ENCODE data around the gene TXNRD2.

TXNRD2 gene

DNA sequence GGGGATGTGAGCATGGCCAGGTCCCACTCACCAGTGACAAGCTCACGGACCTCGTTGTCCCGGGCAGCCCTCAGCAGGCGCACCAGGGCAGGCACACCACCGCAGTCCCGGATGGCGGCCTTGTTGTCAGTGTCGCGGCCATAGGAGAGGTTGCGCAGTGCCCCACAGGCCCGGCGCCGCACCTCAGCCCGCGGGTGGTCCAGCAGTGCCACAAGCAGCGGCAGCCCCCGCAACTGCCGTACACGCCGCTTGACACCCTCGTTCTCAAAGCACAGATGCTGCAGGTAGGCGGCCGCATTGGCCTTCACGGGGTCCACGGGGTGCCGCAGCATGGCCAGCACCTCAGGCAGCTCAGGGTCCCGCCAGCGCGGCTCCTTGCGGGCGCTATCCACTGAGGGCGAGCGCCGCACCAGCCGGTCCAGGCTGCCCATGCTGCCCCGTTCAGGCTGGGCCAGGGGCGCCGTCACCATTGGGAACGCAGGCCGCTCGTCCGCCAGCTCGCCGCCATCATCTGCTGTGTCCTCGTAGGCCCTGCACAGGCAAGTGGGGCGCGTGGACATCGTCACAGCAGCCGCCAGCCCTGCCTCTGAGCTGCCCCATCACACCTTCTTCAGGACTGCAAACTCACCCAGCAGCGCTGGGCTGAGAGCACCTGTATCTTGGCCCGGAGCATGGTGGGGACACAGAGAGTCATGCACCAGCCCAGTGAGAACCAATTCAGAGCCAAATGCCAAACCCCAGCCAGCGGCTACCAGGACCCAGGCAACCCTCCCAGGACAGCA, 38.3 kb upstream of the TXNRD2 start:
- no peak for DNase-seq

GRCh38 chr22:19978748-19979147, 37.1 kb upstream of the TXNRD2 start:
- DNase-seq: no peak

GRCh38 chr22:19977296-19978243, 36.0 kb upstream of the TXNRD2 start:
- DNase-seq: no peak

DNA sequence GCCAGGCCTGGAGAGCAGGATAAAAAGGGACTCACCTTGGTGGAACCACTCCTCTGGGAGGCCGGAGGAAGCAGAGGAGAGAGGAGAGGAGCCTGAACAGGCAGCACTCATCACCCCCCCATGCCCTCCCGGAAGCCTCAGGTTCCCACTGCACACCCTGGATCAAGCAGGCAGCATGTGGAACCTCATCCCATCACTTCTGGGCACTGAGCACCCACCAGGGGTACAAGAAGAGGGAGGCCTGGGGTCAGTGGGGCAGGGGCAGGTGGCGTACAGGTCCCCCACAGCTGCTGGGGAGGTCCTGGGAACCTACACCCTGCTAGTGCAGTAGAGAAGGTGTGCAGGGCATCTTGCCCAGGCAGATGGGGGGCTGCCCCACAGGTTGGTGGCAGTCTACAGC, 35.1 kb upstream of the TXNRD2 start:
- no peak for DNase-seq

GRCh38 chr22:19975707-19976035, 34.1 kb upstream of the TXNRD2 start:
- no peak for DNase-seq

DNA sequence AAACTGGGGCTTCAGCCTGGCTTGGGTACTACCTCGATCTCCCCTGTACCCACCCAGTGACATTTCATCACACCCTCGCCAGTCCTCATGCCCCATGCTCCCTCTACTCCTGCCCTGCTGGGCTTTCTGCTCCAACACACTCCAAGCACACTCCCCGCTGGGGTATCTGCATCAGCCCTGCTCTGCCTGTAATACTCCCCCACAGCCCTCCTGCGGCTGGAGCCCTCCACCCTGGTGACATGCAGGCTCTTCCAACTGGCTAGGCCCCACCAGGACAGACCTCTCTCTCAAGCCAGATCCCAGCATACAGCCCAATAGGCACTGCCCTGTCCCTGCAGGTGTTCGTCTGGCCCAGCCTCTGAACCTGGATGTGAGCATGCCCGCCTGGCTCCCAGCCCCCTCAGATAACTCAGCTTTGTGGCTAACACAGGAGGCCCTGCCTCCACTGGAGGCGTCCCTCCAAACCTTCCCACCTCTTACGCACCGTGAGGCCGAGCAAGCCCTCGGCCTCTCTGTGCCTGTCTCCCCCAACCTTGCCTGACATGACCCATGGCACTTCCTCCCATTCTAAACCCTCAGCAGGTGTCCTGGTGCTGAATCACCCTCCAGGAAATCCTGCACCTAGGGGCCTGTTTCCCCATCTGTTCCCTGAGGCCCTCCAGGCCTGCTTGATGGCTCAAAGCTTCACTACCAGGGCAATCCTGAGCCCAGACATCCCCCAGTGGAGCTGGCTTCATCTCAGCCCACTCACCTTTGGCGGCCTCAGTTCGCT, 33.5 kb upstream of the TXNRD2 start:
- DNase-seq: no peak

- DNase-seq: peak; percentile 48
Measured at GRCh38 chr22:19974268-19974861, 32.7 kb upstream of the TXNRD2 start.

DNA sequence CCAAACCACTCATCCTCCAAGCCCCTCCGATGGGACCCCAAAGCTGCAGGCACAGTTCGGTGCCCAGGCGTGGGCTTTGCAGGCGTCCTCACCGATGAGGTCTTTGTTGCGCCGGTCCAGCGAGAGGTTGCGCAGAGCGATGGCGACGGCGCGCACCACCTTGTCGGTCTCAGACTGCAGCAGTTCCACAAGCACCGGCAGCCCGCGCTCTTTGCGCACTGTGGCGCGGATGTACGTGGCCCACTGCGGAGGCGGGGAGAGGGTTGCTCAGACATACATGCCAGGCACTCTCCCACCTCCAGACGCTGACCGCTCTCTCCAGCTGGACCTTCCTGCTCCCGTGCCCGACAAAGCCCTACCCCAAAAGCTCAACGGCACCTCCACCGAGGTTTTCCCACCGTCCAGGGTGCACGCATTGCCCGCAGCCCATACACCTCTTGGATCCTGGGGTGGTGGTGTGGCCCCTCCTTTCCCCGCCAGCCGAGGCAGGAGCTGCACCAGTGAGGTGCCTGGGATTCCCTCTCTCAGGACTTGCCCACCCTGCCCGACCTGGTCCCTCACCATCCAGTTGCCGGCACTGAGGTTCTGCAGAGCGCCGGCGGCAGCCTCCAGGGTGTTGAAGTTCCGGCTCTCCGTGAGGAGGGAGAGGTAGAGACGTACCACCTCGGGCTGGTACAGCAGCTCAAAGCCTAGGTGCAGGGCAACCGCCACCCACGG, 32.1 kb upstream of the TXNRD2 start:
- DNase-seq: no peak

- DNase-seq: no peak
Measured at GRCh38 chr22:19972652-19973550, 31.3 kb upstream of the TXNRD2 start.

DNA sequence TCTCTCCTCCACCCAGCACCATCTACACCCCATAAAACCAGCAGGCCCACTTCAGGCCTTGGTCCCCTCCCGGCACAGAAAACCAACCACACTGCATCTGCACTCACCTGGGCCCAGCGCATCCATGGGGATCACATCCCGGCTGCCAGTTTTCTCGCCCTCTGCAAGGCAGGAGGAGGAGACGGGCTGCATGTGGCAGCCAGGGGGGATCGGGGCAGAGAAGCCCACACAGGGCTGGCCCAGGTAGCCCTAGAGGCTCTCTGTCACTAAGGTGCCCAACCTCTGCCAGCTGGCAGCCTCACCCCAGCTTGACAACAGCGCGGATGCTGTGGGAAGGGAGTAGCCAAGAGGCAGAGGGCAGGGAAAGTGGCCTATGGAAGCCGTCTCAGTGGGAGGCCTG, 30.6 kb upstream of the TXNRD2 start:
- DNase-seq: no peak

- DNase-seq: no peak
Measured at GRCh38 chr22:19971276-19972124, 29.9 kb upstream of the TXNRD2 start.

DNA sequence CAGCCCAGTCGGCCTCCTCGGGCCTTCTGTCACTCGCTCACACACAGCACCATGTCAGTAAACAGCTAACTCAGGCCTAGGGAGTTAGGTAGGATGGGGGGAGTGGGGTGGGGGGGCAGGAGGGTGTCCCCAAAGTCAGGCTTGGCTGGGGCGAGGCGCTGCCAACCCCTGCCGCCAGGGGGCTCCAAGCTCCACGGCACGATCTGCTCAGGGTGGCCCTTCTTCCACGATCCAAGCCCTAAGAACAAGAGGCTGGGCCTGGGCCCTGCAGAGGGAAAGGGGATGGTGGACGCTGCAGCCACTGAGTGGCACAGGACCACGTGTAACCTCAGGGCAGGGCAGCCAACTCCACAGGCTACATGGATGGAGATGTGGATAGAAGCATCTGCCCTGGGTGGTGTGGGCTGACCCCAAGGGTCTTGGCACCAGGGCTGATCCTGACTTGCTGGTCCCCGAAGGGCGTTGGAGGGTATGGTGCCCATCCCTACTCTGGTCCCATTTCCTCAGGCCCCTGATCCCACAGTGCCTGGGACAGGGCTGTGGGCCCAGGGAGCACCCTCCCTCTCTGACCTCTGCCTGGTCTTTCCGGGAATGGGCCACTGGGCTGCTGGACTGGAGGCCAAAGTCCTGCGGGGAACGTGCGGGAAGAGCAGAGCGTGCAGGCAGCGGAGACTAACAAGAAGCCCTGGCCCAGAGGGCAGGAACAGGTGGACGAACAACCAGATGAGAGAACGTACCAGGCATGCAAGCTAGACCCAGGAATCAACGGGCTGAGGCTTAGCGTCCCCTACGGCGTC, 29.1 kb upstream of the TXNRD2 start:
- DNase-seq: peak; percentile 57

DNA sequence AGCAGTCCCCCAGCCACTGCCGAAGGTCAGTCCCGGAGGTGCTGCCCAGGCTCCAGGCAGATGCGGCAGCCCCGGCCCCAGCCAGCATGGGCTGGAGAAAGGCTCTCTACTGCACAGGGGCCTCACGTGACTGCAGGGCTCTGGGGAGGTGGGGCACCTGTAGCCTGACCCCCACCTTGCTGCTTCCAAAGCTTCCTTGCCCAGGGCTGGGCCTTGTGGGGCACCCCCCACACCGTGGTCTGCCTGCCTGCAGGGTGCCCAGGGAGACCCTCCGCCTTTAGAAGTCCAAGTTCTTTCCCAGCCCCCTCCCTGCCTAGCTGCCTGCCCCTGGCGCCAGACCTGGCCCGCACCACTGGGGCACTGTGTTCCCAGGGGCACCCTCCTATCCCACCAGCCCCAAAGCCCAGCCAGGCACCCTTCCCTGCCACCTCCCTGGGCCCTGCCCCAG, 28.4 kb upstream of the TXNRD2 start:
- no peak for DNase-seq

GRCh38 chr22:19969141-19969928, 27.7 kb upstream of the TXNRD2 start:
- DNase-seq: no peak

- DNase-seq: no peak
Measured at GRCh38 chr22:19968450-19968891, 26.9 kb upstream of the TXNRD2 start.

DNA sequence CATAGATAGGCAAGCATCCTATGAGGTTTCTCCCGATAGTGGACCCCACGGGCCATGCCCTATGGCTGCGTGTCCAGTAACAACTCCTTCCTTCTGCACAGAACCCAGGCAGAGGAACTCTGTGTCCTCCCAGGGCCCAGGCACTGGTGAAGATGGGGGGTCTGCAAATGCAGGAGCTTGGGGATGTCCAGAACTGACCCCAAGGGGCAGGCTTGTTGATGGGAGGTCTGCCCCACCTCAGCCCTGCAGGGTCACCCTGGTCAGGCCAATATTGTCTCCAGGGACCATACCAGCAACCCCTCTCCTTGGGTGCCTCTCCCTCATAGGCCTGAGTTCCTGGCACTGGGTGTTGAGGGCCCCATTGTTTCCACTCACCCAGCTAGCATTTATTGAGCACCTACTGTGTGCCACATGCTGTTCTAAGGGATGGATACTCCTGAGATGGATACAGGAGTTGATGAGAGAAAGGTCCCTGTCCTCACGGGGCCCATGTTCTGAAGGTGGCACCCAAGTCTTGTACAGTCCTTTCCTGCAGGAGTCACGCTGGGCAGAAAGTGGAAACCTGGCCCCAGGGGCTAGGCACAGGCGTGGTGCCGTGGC, 26.3 kb upstream of the TXNRD2 start:
- DNase-seq: no peak

GRCh38 chr22:19966908-19967750, 25.5 kb upstream of the TXNRD2 start:
- DNase-seq: no peak

Data from EL (cell line).